Measurements from ENCODE around the gene SPG7.

The SPG7 gene

DNA sequence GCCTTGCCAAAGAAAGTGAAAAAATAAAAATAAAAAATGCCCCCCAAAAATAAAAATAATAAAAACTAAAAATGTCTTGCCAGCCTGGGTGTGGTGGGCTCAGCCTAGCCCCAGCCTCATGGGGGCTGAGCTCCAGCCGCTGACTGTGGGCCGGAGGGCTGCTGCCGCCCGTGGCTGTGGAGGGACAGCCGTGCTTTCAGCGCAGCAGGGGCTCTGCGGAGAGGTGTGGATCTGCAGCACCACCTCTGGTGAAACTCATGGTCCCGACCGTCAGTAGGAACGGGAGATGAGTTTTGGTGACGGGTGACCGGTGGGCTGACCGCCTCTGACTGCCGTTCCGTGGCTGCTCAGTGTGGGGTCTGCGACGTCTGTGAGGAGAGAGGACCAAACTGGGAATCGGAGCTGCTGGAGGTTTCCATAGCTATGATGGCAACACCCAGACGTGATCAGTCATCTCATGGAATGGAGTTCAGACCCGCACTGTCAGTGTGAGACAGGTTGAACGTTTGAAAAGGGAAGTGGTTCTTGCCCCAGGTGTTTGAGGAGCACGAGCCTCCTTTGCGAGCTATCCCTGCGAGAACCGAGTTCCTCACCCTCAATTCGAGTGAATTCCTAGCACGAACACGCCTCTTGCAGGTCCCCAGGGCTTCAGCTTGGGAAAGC, 40.3 kb downstream of the SPG7 start:
- DNase-seq: no peak

- no peak for DNase-seq
Observed at GRCh38 chr16:89549007-89549700, 41.0 kb downstream of the SPG7 start.

GRCh38 chr16:89550421-89551007, 42.3 kb downstream of the SPG7 start:
- no peak for DNase-seq

DNA sequence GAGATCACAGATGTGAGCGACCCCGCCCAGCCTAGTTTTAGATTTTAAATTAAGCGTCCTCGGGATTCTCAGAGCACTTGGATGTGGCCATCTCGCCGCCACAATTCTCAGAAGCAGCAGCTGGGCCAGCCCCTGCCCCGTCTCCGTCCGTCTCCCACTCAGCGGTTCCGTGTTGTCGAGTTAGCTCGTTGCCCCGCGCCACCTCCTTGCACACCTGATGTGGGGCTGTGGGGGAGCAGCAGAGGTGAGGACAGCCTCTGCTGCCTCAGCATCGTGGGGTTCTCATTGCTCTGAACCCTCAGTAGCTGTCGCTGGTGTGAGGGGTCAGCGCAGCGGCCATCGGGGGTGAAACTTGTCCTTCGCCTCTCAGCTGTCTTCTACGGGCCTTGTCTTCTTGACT, 44.1 kb downstream of the SPG7 start:
- no peak for DNase-seq

- DNase-seq: no peak
Observed at GRCh38 chr16:89552913-89553312, 44.7 kb downstream of the SPG7 start.

DNA sequence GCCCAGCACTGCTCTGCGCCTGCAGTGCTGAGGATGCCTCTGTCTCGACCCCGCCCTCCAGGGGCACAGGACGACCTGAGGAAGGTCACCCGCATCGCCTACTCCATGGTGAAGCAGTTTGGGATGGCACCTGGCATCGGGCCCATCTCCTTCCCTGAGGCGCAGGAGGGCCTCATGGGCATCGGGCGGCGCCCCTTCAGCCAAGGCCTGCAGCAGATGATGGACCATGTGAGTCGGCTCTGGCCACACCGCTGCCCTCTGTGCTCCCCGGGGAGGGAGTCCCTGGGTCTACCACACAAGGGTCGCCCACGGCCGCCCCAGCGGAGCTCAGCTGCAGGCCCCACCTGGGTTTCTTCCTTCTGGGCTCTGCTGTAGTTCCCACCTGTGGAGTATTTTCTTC, 45.5 kb downstream of the SPG7 start:
- no peak for DNase-seq

DNA sequence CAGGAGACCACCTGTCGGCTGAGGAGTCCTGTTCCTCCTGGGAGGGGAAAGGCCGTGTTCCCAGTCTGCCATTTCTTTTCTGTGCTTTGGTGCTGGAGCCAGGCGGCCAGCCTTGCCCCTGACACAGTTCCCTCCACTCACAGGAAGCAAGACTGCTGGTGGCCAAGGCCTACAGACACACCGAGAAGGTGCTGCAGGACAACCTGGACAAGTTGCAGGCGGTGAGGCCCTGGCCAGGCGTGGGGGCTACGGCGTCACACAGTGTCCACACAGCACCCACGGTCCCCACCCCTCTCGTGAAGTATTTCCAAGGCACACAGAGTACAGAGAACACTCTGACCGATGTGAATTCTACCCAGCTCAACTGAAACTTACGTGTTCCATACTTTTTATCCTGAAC, 46.1 kb downstream of the SPG7 start:
- DNase-seq: no peak

DNA sequence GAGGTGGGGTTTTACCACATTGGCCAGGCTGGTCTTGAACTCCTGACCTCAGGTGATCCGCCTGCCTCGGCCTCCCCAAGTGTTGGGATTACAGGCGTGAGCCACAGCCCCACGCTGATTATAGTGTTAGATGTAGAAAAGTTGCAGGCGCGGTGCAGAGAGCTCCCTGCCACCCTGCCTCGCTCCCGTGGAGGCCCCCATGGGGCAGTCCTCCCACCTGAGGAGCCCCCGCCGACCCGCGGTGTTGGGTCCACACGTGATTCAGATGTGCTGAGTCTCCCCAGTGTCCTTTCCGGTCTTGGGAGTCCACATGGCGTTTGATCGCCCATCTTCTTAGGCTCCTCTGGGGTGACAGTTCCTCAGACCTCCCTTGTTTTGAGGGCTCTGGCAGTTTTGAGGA, 47.1 kb downstream of the SPG7 start:
- no peak for DNase-seq

DNA sequence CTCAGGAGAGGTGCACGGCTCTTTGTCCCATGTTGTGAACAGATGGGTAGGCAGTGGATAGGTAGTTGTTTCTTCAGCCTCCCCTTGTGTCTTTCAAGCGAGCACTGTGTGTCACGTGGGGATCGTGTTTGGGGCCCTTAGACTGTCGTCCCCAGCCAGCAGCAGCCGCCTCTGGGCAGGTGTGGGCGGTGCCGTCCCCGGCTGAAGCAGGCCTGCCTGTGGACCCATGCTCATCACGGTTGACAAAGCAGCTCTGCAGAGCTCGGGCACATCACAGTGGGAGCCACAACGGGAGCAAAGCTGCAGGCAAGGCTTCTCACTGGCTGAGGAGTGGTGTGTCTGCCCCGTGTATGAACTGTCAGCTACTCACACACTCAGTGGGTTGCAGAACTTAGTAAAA, 47.6 kb downstream of the SPG7 start:
- DNase-seq: no peak

- DNase-seq: no peak
Observed at GRCh38 chr16:89556750-89557689, 48.8 kb downstream of the SPG7 start.

GRCh38 chr16:89557690-89558490, 49.7 kb downstream of the SPG7 start:
- DNase-seq: no peak

DNA sequence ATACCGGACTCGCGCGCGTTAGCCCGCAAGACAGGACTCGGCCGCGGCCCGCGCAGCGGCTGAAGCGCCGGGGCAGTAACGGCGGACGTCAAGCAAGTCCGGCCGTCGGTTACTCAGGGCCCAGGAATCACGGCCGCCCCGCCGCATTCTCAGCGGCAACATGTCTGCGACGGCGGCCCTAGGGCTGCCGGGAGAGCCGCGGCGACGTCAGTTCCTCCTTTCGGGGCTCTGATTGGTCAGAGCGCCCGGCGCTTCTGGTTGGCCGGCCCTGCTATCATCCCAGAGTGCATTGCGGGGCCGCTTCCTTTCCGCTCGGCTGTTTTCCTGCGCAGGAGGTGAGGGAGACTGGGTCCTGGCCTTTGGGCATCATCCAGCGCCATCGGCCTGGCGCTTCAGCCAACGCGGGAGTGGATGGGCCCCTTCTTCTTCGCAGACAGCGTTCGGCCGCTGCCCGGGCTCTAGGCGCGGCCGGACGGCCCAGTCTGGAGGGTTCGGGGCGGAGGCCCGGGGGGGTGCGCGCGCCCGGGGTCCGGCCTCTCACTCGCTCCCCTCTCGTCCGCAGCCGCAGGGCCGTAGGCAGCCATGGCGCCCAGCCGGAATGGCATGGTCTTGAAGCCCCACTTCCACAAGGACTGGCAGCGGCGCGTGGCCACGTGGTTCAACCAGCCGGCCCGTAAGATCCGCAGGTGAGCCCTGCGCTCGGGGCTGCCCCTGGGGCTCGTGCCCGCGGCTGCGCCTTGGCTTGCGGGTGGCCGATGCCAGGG, 52.4 kb downstream of the SPG7 start, which contains the start of gene RPL13:
Gene RPL13 (plus strand): TSS at position 305 of the 764 bp plus-strand sequence. CDS start 278 bp downstream, at position 583.
- DNase-seq: peak; percentile 74

GRCh38 chr16:89561142-89561883, 53.1 kb downstream of the SPG7 start:
- no peak for DNase-seq

- DNase-seq: no peak
Observed at GRCh38 chr16:89561884-89562599, 53.8 kb downstream of the SPG7 start.

DNA sequence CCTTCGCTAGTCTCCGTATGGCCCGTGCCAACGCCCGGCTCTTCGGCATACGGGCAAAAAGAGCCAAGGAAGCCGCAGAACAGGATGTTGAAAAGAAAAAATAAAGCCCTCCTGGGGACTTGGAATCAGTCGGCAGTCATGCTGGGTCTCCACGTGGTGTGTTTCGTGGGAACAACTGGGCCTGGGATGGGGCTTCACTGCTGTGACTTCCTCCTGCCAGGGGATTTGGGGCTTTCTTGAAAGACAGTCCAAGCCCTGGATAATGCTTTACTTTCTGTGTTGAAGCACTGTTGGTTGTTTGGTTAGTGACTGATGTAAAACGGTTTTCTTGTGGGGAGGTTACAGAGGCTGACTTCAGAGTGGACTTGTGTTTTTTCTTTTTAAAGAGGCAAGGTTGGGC, 54.7 kb downstream of the SPG7 start:
- DNase-seq: no peak

DNA sequence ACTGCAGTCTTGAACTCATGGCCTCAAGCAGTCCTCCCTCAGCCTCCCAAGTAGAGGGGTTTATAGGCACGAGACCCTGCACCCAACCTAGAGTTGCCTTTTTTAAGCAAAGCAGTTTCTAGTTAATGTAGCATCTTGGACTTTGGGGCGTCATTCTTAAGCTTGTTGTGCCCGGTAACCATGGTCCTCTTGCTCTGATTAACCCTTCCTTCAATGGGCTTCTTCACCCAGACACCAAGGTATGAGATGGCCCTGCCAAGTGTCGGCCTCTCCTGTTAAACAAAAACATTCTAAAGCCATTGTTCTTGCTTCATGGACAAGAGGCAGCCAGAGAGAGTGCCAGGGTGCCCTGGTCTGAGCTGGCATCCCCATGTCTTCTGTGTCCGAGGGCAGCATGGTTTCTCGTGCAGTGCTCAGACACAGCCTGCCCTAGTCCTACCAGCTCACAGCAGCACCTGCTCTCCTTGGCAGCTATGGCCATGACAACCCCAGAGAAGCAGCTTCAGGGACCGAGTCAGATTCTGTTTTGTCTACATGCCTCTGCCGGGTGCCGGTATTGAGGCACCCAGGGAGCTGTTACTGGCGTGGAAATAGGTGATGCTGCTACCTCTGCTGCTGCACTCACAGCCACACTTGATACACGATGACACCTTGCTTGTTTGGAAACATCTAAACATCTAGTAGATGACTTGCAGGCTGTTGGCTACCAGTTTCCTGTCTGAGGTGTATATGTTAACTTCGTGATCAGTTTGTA, 55.6 kb downstream of the SPG7 start:
- no peak for DNase-seq

- no peak for DNase-seq
Observed at GRCh38 chr16:89564476-89565255, 56.5 kb downstream of the SPG7 start.

GRCh38 chr16:89565256-89565505, 57.0 kb downstream of the SPG7 start:
- DNase-seq: no peak

Data from NCI-H524 treated with DMSO at 0.1 percent for 48 hours (cell line).